Measurements from ENCODE around the gene FBXL13.
"Not testable (repeated sequence)": the region's sequence is repeated elsewhere in the genome, so short reads cannot be mapped to it uniquely, and the experiment has no call there.

FBXL13 gene

DNA sequence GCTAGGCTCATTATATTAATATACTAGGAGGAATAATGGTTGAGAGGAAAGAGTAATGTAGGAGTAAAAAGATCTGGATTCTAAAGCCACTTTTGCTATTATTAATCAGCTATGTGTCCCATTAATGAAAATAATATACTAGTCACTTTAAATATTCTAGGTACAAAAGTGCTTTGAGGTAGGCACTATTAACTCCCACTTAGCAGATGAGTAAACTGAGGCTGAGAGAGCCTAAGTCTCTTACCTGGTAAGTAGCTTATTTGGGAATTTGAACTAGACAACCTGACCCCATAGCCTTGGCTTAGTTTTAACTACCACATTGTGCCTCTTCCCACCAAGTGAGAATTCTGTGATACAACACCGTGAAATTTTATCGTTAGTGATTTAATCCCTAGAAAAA, 6.3 kb upstream of the FBXL13 start:
- DNase-seq: no peak

DNA sequence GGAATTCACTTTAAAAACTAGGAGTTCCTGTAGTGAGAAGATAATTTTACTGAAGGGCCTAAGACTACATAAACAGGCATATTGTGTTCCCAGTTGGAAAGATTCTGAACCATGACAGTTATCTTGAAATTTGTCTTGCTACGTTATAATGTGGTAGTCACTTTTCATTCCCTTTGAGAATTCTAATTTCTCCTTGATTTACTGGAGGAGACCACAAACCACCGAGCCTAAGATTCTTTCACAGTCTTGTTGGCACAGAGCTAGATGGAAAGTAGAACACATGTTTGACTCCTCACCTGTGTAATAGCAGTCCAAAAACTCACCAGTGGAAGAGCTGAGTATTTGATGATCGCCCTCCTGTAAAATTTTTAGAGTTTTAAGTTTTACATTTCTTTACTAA, 5.2 kb upstream of the FBXL13 start:
- no peak for DNase-seq

DNA sequence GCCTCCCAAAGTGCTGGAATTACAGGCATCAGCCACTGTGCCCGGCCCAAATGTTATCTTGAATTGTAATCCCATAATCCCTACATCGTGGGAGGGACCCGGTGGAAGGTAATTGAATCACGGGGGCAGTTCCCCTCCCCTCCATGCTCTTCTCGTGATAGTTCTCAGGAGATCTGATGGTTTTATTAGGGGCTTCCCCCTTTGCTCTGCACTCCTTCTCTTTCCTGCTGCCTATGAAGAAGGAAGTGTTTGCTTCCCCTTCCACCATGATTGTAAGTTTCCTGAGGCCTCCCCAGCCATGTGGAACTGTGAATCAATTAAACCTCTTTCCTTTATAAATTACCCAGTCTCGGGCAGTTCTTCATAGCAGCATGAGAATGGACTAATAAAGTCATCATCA, 3.6 kb upstream of the FBXL13 start:
- not testable (repeated sequence) for DNase-seq

DNA sequence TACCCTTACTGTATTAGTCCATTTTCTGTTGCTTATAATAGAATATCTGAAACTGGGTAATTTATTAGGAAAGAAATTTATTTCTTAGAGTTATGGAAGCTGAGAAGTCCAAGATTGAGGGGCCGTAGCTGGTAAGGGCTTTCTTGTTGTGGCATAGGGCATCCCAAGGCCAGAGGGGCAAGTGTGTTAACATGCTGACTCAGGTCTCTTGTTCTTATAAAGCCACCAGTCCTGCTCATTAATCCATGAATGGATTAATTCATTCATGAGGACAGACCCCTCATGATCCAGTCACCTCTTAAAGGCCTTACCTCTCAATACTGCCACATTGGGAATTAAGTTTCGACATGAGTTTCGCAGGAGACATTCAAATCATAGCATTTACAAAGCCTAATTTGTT, 2.7 kb upstream of the FBXL13 start:
- DNase-seq: no peak

DNA sequence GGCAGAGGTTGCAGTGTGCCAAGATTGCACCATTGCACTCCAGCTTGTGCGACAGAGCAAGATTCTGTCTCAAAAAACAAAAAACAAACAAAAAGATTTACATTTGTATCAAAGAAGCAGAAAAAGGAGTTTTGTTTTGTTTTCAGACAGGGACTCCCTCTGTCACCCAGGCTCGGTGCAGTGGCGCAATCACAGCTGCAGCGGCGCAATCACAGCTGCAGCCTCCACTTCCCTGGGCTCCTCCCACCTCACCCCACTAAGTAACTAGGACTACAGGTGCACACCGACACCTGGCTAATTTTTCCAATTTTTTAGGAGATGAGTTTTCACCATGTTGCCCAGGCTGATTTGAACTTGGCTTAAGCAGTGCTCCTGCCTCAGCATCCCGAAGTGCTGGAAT, 2.2 kb upstream of the FBXL13 start:
- DNase-seq: peak in 13 of 56 donors; percentile 1 to 28 (median 9)

DNA sequence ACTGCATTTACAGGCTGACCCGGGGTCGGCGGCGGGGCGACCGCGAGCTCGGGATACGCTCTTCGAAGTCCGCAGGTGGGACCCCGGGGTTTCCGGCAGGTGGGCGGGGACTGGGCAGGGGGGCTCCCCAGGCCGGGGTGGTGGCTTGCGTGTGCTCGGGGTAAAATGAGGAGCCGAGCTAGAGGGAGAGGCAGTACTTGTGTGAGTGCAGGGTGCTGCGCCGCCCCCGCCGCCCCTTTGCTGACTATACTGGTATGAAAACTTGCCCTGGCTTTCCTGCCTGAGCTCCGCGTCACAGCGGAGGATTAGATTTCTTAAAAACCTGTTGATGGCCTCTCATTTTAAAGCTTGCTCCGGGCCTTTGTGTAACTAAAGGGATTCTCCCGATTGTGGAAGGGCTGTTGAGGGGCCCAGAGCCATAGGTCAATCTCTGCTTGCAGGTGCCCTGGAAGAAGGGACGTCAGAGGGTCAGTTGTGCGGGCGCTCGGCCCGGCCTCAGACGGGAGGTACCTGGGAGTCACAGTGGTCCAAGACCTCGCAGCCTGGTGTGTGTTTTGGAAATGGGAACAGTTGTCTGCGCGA, 832 bp upstream of the FBXL13 start:
- peak in 35 of 56 donors; percentile 4 to 67 (median 41) for DNase-seq

DNA sequence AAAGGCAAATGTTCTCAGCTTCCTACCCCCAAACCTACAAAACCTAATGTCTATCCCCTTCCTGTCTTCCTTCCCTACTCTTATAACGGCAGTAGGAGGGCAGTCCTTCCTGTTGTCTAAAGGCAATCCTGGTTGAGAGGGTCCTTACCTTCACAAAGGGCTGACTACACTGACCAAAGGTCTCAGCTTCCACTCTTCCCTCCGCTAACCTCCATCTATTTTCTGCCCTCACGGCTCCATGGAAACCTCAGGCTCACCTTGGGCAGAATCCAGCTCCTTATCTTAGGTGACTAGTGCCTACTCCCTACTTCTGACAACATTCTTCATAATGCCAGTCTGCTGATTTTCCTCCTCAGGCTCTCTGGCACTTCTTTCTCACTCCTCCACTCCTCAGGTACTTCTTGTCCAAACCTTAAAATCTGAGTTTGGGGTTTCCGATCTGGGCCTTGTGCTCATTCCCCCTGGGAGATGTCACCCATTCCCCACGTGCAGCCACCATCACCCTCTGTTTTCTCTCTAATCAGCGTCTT, 542 bp downstream of the FBXL13 start:
- no peak for DNase-seq

DNA sequence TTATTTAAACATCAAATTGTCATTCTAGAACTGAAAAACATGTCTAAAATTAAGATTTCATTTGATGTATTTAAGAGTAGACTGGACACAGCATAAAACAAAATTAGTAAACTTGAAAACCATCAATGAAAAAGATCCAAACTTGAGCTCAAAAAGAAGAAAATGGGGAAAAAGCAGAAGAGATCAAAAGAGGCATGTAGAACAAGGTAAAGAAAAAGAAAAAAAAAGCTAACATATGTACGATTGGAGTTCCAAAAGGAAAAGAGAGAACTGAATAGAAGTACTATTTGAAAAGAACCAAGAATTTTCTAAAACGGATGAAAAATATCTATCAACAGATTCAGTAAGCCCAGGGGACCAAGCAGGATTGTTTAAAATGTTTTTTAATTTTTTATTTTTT, 3.6 kb downstream of the FBXL13 start:
- DNase-seq: no peak

DNA sequence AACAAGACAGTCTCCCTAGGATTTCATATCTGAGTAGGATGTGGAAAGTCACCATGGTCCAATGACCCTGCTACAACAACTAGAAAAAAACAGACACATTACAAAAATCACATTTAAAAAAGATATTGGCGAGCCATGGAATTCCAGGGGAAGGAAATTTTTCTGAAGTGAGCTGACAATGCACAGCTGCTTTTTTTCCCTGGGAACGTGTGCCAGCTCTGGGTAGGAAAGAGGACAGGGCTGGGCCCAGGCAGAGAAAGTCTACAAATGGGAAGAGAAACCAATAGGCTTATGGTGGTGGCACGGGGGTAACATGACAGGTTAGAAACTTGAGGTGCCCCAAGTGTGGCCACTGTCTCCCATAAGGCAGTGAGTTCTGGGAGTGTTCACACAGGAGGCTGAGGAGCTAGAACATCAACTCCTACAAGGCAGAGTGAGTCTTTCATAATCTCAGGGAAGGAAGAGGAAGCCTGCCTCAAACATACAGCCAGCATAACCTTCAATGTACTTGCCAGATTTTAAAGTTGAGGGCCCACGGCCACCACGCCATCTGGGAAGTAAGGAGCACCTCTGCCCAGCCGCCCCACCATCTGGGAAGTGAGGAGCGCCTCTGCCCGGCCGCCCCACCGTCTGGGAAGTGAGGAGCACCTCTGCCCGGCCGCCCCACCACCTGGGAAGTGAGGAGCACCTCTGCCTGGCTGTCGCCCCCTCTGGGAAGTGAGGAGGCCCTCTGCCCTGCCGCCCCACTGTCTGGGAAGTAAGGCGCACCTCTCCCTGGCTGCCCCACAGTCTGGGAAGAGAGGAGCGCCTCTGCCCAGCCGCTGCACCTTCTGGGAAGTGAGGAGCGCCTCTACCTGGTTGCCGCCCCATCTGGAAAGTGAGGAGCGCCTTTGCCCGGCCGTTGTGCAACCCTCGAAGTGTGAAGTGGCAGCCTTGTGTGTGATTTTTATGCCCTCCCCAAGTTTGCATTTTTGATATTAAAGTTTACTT, 5.9 kb downstream of the FBXL13 start:
- no peak for DNase-seq

DNA sequence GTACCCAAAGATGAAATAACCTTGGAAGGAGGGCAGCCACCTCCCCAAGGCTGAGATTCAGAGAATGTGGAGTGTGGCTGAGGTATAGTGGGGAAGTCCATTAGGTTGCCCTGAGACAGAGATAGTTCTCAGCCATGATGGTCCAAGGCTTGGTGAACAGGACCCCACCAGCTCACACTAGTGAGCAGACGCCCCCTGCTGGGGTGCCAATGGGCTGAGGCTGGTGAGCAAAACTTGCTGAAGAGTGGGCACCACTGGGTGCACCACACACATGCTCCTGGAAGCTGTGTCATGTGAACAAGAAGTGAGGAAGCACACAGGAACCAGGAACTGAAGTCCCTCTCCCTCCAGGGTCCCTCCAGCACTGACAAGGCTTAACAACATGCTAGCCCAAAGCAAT, 8.9 kb downstream of the FBXL13 start:
- DNase-seq: peak in 2 of 56 donors; percentile 2 to 30

DNA sequence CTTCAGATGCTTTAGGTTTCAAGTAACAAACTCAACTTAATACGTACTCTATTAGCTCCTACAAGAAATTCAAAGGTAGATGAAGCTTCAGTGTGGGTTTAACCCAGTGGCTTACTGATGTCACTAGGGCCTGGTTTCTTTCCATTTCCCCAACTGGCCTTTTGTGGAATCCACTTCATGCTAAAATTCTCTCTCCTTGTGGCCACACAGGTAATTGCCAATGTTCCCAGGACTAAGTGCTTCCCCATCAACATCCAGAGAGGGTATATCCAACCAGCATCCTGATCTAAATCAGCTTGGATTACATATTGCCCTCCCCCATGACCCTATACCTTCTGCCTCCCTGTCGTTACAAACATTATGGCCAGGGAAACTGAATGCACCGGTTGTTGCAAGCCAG, 10.7 kb downstream of the FBXL13 start:
- no peak for DNase-seq

DNA sequence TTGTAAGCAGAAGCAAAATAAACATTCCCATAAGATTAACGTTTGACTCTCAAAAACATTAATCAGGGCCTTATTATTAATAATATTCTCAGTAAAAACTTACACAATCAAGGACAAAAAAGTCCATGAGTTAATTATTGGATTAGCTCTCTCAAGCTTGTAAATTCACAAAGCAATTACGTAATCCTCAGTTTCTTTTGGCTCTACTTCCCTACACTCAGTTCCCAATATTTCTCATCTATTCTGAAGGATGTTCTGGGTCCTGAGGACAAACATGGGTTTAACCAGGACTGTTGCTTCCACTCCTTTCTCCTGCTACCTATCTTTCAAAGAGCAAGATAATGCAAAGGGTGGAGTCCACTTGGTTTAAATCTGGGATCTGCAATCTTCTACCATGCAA, 15.1 kb downstream of the FBXL13 start:
- DNase-seq: no peak

DNA sequence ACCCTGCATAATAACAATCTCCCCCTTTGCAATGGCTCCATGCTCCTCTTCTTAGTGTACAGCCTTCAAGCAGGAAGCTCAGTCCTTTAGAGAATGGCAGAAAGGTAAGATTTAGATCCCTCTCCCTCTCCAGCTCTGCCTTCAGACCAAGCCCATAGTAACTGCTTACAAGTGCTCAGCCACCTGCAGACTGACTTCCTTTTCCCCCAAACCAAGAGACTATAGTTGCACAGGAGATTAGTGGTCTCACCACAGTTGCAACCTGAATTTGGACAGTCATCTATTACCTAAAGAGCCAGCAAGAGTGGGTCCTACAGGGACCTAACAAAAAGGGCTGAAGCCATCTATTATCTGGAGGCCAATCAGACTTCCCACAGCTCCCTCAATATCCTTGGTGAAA, 16.5 kb downstream of the FBXL13 start:
- DNase-seq: no peak

DNA sequence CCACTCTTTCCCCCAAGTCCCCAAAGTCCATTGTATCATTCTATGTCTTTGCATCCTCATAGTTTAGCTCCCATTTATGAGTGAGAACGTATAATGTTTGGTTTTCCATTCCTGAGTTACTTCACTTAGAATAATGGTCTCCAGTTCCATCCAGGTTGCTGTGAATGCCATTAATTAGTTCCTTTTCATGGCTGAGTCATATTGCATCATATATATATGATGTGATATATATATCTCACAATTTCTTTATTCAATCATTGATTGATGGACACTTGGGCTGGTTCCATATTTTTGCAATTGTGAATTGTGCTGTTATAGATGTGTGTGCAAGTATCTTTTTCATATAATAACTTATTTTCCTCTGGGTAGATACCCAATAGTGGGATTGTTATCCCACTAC, 18.6 kb downstream of the FBXL13 start:
- DNase-seq: not testable (repeated sequence)

DNA sequence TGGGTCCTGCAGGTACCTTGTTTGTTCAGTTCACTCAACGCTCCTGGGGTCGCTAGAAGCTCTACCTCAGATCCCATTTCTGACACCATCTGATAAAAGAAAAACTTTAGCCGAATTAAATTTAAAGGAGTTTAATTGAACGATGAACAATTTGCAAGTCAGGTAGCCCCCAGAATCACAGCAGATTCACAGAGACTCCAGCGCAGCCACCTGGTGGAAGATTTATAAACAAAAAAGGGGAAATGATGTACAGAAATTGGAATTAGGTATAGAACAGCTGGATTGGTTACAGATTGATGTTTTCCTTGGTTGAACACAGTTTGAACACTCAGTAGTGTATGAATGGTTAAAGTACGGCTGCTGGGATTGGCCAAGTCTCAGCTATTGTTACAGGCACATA, 23.1 kb downstream of the FBXL13 start:
- DNase-seq: no peak

DNA sequence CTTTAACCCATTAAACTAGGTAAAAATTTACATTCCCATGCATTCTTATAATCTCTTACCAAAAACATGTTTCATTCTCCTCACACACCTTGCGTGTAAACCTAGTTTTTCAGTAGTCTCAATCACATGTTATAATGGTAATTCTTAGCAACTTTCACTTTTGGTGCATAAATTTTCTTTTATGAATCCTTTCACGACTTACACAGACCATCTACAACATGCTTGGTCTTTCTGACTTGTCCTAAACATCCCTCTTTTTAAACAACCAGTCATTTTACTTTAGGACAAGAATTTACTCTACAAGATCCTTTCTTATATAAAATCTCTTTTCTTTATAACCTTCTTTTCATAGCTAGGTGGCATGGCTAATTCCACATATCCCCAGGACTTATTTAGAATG, 25.8 kb downstream of the FBXL13 start:
- DNase-seq: no peak

DNA sequence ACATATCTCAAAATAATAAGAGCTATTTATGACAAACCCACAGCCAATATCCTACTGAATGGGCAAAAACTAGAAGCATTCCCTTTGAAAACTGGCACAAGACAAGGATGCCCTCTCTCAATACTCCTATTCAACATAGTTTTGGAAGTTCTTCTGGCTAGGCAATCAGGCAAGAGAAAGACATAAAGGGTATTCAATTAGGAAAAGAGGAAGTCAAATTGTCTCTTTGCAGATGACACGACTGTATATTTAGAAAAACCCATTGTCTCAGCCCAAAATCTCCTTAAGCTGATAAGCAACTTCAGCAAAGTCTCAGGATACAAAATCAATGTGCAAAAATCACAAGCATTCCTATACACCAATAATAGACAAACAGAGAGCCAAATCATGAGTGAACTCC, 32.8 kb downstream of the FBXL13 start:
- DNase-seq: not testable (repeated sequence)

DNA sequence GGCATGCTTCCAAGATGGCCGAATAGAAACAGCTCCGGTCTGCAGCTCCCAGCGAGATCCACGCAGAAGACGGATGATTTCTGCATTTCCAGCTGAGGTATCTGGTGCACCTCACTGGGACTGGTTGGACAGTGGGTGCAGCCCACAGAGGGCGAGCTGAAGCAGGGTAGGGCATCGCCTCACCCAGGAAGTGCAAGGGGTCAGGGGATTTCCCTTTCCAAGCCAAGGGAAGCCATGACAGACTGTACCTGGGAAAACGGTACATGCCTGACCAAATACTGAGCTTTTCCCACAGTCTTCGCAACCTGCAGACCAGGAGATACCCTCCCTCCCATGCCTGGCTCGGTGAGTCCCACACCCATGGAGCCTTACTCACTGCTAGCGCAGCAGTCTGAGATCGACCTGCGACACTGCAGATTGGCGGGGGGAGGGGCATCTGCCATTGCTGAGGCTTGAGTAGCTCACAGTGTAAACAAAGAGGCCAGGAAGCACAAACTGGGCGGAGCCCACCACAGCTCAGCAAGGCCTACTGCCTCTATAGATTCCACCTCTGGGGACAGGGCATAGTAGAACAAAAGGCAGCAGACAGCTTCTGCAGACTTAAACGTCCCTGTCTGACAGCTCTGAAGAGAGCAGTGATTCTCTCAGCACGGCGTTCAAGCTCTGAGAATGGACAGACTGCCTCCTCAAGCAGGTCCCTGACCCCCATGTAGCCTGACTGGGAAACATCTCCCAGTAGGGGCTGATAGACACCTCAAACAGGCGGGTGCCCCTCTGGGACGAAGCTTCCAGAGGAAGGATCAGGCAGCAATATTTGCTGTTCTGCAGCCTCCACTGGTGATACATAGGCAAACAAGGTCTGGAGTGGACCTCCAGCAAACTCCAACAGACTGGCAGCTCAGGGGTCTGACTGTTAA, 36.5 kb downstream of the FBXL13 start:
- DNase-seq: not testable (repeated sequence)

DNA sequence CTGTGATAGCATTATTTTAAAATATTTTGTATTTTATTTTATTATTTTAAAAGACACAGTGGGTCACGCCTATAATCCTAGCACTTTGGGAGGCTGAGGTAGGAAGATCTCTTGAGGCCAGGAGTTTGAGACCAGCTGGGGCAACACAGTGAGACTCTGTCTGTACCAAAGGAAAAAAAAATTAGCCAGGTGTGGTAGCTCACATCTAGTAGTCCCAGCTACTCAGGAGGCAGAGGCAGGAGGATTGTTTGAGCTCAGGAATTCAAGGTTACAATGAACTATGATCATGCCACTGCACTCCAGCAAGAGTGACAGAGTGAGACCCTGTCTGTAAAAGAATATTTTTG, 37.1 kb downstream of the FBXL13 start:
- no peak for DNase-seq

DNA sequence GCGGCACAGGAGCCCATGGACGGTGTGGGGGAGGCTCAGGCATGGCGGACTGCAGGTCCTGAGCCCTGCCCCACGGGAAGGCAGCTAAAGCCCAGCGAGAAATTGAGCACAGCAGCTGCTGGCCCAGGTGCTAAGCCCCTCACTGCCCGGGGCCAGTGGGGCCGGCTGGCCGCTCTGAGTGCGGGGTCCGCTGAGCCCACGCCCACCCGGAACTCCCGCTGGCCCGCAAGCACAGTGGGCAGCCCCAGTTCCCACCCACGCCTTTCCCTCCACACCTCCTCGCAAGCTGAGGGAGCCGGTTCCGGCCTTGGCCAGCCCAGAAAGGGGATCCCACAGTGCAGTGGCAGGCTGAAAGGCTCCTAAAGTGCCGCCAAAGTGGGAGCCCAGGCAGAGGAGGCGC, 40.3 kb downstream of the FBXL13 start:
- not testable (repeated sequence) for DNase-seq

DNA sequence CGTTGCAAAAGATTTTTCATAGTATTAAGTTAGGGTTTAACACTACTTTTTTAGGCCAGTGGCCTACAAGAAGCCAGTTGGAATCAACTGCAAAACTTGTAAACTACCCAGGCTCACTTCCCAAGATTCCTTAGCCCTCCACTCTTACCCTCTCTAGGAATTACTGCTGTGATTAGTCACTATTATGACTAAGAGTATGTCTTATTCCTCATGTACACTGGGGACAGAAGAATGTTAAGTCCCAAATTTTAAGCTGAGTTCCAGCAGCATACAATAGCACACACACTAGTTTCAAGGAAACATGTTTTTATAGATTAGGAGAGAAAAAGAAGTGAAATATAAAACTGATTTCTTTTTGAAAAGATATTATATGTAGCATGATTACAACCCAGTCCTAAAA, 42.8 kb downstream of the FBXL13 start:
- no peak for DNase-seq

DNA sequence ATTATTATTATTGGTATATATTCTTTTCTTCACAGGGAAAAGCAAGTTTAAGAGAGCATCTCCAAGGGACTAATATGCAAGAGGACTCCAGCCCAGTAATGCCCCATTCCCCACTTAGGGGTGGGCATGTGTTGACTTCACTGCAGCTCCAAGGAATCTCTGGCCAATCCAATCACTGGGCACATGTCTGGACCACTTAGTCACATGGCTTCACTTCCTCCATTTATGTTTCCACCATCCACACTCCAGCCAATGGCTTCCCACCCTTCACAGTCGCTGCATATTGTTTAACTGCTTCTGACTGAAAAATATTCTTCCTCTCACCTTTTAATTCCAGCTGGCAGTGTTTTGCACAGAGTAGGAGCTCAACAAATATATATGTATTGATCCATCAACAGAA, 43.6 kb downstream of the FBXL13 start:
- no peak for DNase-seq
